WTC11 (cell line): ENCODE results near the gene C14orf132.

Experiments
- AFF4 ChIP-seq: sonication (generic); formaldehyde crosslinking; IDR thresholded peaks from 2 replicates; pipeline ENCODE4 v1.8.1; 2023; ENCODE audit warnings: mild to moderate bottlenecking, missing genetic modification reagents, borderline replicate concordance
- ATF2 ChIP-seq: sonication (generic); formaldehyde crosslinking; IDR thresholded peaks from 2 replicates; pipeline ENCODE4 v1.8.1; 2022; ENCODE audit warnings: low read depth, missing genetic modification reagents, borderline replicate concordance
- CREB1 ChIP-seq: sonication (generic); formaldehyde crosslinking; IDR thresholded peaks from 2 replicates; pipeline ENCODE4 v1.8.0; 2023; ENCODE audit warnings: mild to moderate bottlenecking, missing genetic modification reagents
- CTCF ChIP-seq: fragments of 200-600 bp; IDR thresholded peaks from 2 replicates; pipeline ENCODE4 v1.8.0; 2022; ENCODE audit warnings: antibody characterized with exemption
- E2F1 ChIP-seq: sonication (generic); formaldehyde crosslinking; IDR thresholded peaks from 2 replicates; pipeline ENCODE4 v1.8.0; 2022; ENCODE audit warnings: mild to moderate bottlenecking, missing genetic modification reagents
- MAX ChIP-seq: sonication (generic); formaldehyde crosslinking; IDR thresholded peaks from 2 replicates; pipeline ENCODE4 v1.8.0; 2022; ENCODE audit warnings: mild to moderate bottlenecking, missing genetic modification reagents
- PRDM15 ChIP-seq: sonication (generic); formaldehyde crosslinking; IDR thresholded peaks from 2 replicates; pipeline ENCODE4 v1.8.0; 2022; ENCODE audit warnings: missing genetic modification reagents
- SOX15 ChIP-seq: fragments of 250-450 bp; sonication (Bioruptor Pico); IDR thresholded peaks from 2 replicates; pipeline ENCODE4 v1.9.0; 2021; ENCODE audit warnings: mild to moderate bottlenecking
- USF1 ChIP-seq: sonication (generic); formaldehyde crosslinking; IDR thresholded peaks from 2 replicates; pipeline ENCODE4 v1.8.0; 2022; ENCODE audit warnings: mild to moderate bottlenecking, missing genetic modification reagents
- USF2 ChIP-seq: sonication (generic); formaldehyde crosslinking; IDR thresholded peaks from 2 replicates; pipeline ENCODE4 v1.8.1; 2023; ENCODE audit warnings: mild to moderate bottlenecking, missing genetic modification reagents, moderate library complexity
- ZBTB21 ChIP-seq: sonication (generic); formaldehyde crosslinking; IDR thresholded peaks from 2 replicates; pipeline ENCODE4 v1.8.1; 2023; ENCODE audit warnings: mild to moderate bottlenecking, missing genetic modification reagents, borderline replicate concordance
- ZNF512 ChIP-seq: sonication (generic); formaldehyde crosslinking; IDR thresholded peaks from 2 replicates; pipeline ENCODE4 v1.8.1; 2022; ENCODE audit warnings: missing genetic modification reagents, borderline replicate concordance
- ZNF532 ChIP-seq: fragments of 250-450 bp; sonication (Bioruptor Pico); IDR thresholded peaks from 2 replicates; pipeline ENCODE4 v1.9.0; 2021; ENCODE audit warnings: mild to moderate bottlenecking, borderline replicate concordance

- peak; percentile 82 for TF ChIP-seq USF1
- no peak for TF ChIP-seq CREB1 (CRISPR knock-in tag)
- TF ChIP-seq MAX (CRISPR knock-in tag) = no peak; the same call in 1 of the 2 replicates
- TF ChIP-seq SOX15 = no peak
- no peak for TF ChIP-seq E2F1 (CRISPR knock-in tag)
- TF ChIP-seq CTCF = no peak
- TF ChIP-seq PRDM15 (CRISPR knock-in tag) = no peak
- no peak for TF ChIP-seq ZNF512 (CRISPR knock-in tag)
- peak; percentile 89 for TF ChIP-seq USF2 (CRISPR knock-in tag)
- no peak for TF ChIP-seq ATF2 (CRISPR knock-in tag)
- TF ChIP-seq AFF4 = no peak
- no peak for TF ChIP-seq ZNF532 (CRISPR knock-in tag)
- TF ChIP-seq ZBTB21 (CRISPR knock-in tag) = no peak
These were observed at the start of gene C14orf132 for GRCh38 chr14:96038920-96039632.
